Measurements from ENCODE around the gene EPS15. TPM values are rescaled to one million over a fixed set of nuclear protein-coding genes. Genes with fewer than 3 reads are reported as not detected.
A peak's percentile ranks its signal among the peaks of the same experiment; 100 is the strongest.

EPS15 gene
- total and polyA plus RNA-seq, 9 of the 15 experiments (the other 6 are each of a cell fraction or from before 2014, with no cell fraction given), result 23.1 to 69.0 (median 41.7) TPM

DNA sequence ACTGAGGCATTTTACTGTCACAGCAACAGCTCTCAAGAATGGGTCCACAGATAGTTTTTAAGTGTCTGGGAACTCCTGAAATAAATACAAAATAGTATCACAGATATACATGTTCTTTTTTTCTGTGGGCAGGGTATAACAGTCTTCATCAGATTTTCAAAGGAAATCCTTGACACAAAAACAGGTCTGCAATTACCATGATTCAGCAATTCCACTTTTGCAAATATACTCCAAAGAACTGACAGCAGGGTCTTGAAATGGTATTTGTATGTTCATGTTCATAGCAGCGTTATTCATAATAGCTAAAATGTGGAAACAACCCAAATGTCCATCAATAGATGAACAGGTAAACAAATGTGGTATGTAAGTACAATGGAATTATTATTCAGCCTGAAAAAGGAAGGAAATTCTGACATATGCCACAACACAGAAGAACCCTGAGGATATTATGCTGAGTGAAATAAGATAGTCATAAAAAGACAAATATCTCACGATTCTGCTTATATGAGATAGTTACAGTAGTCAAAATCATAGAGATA, 85.0 kb downstream of the EPS15 start:
- H3K9me3 ChIP-seq (replicated peaks; ENCODE audit: control insufficient read depth, insufficient read depth, low read depth, low read length), result no peaks in the 10 kb centered on the region
- no peak for FAIRE-seq
- CTCF ChIA-PET (ENCODE audit: low intra/inter-chr PET ratio), result no interaction called here
- H3K36me3 ChIP-seq (ENCODE audit: control insufficient read depth, insufficient read depth, low read length), result peaks cover 49% of the 10 kb centered on the region
- H3K27ac ChIP-seq (ENCODE audit: extremely low read depth, low read depth, low read length), result peak overlapping the region; percentile 73
- H4K20me1 ChIP-seq (replicated peaks; ENCODE audit: control insufficient read depth, insufficient read depth, low read length), result no peaks in the 10 kb centered on the region
- WGBS (ENCODE audit: insufficient coverage, low coverage, missing lambda C conversion rate), result 12% methylated on average over 2 of the region's 2 CpGs
- H3K4me1 ChIP-seq (replicated peaks in 1 of 2; ENCODE audit: control insufficient read depth in 2 of 2, insufficient read depth in 2 of 2, low read length in 2 of 2), result peaks cover 13 to 32% of the 10 kb centered on the region in 2 experiments
- peak in 1 of 4 experiments; percentile 29 for DNase-seq (ENCODE audit: extremely low read depth in 1 of 4, low spot score in 3 of 4)
- peak; percentile 12 for ATAC-seq
- no peak overlapping the region for H3K4me2 ChIP-seq (ENCODE audit: insufficient read depth, low read length)
- no TSS peak for BruUV-seq (replicated peaks)
- in situ Hi-C loops (cut with MboI), result no loop called here
- H3K79me2 ChIP-seq (ENCODE audit: control insufficient read depth, insufficient read depth, low read length), result no peaks in the 10 kb centered on the region
- 0 out of 2 replicates have a peak overlapping the region, but pooled peaks have one; percentile 7 for H2AFZ ChIP-seq (ENCODE audit: low read depth, low read length)
- no peaks in the 10 kb centered on the region for H3K9me1 ChIP-seq (ENCODE audit: control insufficient read depth, insufficient read depth, low read length)
- H3K9ac ChIP-seq (ENCODE audit: insufficient read depth in 1 of 2, low read depth in 2 of 2, low read length in 2 of 2), result peak overlapping the region in 1 of 2 experiments; percentile 5; a peak in 1 of 4 replicates
- H3K27me3 ChIP-seq (ENCODE audit: control insufficient read depth in 2 of 2, insufficient read depth in 2 of 2, low read length in 2 of 2), result no peaks in the 10 kb centered on the region
- POLR2A ChIA-PET, result interaction anchor here (0.6 to 5.9 kb wide), 5 partner anchors 9 to 52 kb away, joined by 3 to 19 read pairs (median 5); no protein-coding TSS in a partner anchor
- no peak overlapping the region for H3K4me3 ChIP-seq
- intact Hi-C loops (cut with micrococcal nuclease), result no loop called here
- TF ChIP-seq STAT5B (CRISPR knock-in tag; IDR thresholded peaks at IDR 0.05), result no peak
- no peak for TF ChIP-seq ZNF699 (CRISPR knock-in tag; IDR thresholded peaks at IDR 0.05; ENCODE audit: insufficient replicate concordance)
- TF ChIP-seq FOSL1 (tag; conservative IDR thresholded peaks at IDR 0.05), result 0 out of 2 replicates have a peak, but pooled peaks have one; percentile 16
- TF ChIP-seq NFE2L1 (tag; IDR thresholded peaks at IDR 0.05; ENCODE audit: borderline replicate concordance, low read depth), result peak; percentile 84
- TF ChIP-seq ZNF324 (CRISPR knock-in tag; IDR thresholded peaks at IDR 0.05), result 0 out of 2 replicates have a peak, but pooled peaks have one; percentile 18
- TF ChIP-seq, protein P1, sequence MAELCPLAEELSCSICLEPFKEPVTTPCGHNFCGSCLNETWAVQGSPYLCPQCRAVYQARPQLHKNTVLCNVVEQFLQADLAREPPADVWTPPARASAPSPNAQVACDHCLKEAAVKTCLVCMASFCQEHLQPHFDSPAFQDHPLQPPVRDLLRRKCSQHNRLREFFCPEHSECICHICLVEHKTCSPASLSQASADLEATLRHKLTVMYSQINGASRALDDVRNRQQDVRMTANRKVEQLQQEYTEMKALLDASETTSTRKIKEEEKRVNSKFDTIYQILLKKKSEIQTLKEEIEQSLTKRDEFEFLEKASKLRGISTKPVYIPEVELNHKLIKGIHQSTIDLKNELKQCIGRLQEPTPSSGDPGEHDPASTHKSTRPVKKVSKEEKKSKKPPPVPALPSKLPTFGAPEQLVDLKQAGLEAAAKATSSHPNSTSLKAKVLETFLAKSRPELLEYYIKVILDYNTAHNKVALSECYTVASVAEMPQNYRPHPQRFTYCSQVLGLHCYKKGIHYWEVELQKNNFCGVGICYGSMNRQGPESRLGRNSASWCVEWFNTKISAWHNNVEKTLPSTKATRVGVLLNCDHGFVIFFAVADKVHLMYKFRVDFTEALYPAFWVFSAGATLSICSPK (IDR thresholded peaks at IDR 0.05; ENCODE audit: borderline replicate concordance), result no peak
- TF ChIP-seq, protein P2, sequence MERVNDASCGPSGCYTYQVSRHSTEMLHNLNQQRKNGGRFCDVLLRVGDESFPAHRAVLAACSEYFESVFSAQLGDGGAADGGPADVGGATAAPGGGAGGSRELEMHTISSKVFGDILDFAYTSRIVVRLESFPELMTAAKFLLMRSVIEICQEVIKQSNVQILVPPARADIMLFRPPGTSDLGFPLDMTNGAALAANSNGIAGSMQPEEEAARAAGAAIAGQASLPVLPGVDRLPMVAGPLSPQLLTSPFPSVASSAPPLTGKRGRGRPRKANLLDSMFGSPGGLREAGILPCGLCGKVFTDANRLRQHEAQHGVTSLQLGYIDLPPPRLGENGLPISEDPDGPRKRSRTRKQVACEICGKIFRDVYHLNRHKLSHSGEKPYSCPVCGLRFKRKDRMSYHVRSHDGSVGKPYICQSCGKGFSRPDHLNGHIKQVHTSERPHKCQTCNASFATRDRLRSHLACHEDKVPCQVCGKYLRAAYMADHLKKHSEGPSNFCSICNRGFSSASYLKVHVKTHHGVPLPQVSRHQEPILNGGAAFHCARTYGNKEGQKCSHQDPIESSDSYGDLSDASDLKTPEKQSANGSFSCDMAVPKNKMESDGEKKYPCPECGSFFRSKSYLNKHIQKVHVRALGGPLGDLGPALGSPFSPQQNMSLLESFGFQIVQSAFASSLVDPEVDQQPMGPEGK (CRISPR knock-in tag; IDR thresholded peaks at IDR 0.05; ENCODE audit: borderline replicate concordance), result no peak
- TF ChIP-seq, protein P3, sequence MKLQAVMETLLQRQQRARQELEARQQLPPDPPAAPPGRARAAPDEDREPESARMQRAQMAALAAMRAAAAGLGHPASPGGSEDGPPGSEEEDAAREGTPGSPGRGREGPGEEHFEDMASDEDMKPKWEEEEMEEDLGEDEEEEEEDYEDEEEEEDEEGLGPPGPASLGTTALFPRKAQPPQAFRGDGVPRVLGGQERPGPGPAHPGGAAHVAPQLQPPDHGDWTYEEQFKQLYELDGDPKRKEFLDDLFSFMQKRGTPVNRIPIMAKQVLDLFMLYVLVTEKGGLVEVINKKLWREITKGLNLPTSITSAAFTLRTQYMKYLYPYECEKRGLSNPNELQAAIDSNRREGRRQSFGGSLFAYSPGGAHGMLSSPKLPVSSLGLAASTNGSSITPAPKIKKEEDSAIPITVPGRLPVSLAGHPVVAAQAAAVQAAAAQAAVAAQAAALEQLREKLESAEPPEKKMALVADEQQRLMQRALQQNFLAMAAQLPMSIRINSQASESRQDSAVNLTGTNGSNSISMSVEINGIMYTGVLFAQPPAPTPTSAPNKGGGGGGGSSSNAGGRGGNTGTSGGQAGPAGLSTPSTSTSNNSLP (IDR thresholded peaks at IDR 0.05; ENCODE audit: borderline replicate concordance, low read depth, low read length), result 0 out of 2 replicates have a peak, but pooled peaks have one; percentile 24
- TF ChIP-seq NFE2 (IDR thresholded peaks at IDR 0.05; ENCODE audit: low read depth), result peak; percentile 92
- TF ChIP-seq GABPA (tag; conservative IDR thresholded peaks at IDR 0.05; ENCODE audit: low read depth), result peak; percentile 53
- peak in 1 of 2 experiments; percentile 6; a peak in 1 of 4 replicates for TF ChIP-seq ETV6 (IDR thresholded peaks at IDR 0.05; ENCODE audit: borderline replicate concordance in 1 of 2, low read depth in 2 of 2, low read length in 1 of 2)
- TF ChIP-seq ETV6 (CRISPR knock-in tag; IDR thresholded peaks at IDR 0.05; ENCODE audit: borderline replicate concordance), result no peak
- TF ChIP-seq, protein P4, sequence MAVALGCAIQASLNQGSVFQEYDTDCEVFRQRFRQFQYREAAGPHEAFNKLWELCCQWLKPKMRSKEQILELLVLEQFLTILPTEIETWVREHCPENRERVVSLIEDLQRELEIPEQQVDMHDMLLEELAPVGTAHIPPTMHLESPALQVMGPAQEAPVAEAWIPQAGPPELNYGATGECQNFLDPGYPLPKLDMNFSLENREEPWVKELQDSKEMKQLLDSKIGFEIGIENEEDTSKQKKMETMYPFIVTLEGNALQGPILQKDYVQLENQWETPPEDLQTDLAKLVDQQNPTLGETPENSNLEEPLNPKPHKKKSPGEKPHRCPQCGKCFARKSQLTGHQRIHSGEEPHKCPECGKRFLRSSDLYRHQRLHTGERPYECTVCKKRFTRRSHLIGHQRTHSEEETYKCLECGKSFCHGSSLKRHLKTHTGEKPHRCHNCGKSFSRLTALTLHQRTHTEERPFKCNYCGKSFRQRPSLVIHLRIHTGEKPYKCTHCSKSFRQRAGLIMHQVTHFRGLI (CRISPR knock-in tag; IDR thresholded peaks at IDR 0.05), result 0 out of 2 replicates have a peak, but pooled peaks have one; percentile 9
- TF ChIP-seq BACH1 (tag; IDR thresholded peaks at IDR 0.05), result peak; percentile 88

Data from K562 (cell line).